HFF-Myc (cell line): Measurements from ENCODE around the gene CDC73.
A peak's percentile ranks its signal among the peaks of the same experiment; 100 is the strongest.

Experiments used
- DNase-seq: peaks from one replicate; pipeline ENCODE4 v3.0.0-alpha.2; 2011; ENCODE audit warnings: low read depth; ENCODE audit errors: extremely low read depth
- H3K4me3 ChIP-seq: replicated peaks from 2 replicates; pipeline ENCODE4 v1.5.1; 2011; ENCODE audit warnings: low read depth, mild to moderate bottlenecking, control low read depth, low read length
- CTCF ChIP-seq: IDR thresholded peaks from 2 replicates; pipeline ENCODE4 v1.5.1; 2012; ENCODE audit warnings: mild to moderate bottlenecking, low read depth, low read length, control low read depth; ENCODE audit errors: missing control alignments

Gene CDC73

DNA sequence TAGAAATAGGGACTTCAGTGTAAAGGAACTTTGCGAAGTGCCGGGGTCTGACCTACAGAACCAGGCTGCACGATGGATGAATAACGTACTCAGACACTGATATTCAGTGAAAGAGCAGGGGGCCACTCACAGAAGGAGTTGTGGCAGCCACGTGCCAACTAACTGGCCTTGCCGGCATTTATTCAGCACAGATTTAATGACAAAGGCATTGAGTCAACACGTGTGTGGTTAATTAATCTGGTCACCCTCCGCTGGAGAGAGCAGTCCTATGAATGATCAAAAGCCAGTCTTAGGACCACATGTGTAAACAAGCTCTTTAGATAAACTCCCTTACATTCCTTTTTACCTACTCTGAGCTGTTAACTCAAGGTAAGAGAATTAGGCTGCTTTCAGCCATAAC lies 70.8 kb downstream of the CDC73 start:
- no peak overlapping the region for H3K4me3 ChIP-seq
- TF ChIP-seq CTCF, result no peak
- DNase-seq, result no peak

DNA sequence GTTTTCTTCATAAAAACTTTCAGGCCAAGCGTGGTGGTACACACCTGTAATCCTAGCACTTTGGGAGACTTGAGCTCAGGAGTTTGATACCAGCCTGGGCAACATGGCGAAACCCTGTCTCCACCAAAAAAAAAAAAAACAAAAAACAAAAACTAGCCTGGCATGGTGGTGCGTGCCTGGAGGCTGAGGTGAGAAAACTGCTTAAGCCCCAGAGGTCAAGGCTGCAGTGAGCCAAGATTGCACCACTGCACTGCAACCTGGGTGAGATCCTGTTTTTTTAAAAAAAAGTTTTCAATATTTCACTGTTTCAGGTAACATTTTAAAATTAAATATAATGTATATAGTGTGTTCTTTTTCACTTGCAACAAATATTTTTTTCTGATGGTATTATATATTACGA lies 78.1 kb downstream of the CDC73 start:
- no peak for DNase-seq
- no peak overlapping the region for H3K4me3 ChIP-seq
- TF ChIP-seq CTCF, result no peak

DNA sequence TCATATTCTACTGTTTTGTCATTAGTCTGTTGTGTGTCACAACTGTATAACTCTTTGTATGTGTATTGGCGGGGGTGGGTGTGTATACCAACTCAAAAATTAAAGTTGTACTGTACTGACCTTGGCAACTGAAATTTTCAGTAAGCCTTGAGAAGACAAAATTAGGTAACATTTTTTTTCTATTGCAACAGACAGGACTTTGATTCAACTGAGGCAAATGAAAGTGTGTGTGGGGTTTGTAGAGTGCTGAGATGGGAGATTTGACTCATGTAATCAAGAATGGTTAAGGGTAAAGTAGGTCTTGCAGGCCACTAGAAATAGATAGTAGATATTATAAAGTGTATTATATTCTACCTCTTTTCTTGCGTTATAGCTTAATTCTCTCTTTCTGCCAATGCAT lies 79.2 kb downstream of the CDC73 start:
- no peak for TF ChIP-seq CTCF
- no peak overlapping the region for H3K4me3 ChIP-seq
- DNase-seq, result no peak

DNA sequence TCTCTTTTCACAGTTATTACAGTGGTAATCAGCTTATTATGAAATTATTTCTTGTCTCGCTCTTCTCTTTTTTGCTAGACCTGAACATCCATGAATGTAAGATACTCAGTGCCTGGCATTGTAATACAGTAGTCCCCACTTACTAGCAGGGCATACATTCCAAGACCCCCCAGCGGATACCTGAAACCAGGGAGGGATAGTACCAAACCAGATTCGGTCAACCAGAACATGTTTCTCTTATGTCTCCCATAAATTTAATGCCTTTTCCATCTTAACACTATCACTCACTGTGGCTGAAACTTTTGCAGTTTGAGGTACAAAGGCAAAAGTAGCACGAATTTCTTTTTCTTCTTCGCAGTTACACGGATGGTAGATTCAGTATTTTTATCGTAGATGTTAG lies 89.2 kb downstream of the CDC73 start:
- H3K4me3 ChIP-seq, result no peak overlapping the region
- no peak for DNase-seq
- TF ChIP-seq CTCF, result no peak

DNA sequence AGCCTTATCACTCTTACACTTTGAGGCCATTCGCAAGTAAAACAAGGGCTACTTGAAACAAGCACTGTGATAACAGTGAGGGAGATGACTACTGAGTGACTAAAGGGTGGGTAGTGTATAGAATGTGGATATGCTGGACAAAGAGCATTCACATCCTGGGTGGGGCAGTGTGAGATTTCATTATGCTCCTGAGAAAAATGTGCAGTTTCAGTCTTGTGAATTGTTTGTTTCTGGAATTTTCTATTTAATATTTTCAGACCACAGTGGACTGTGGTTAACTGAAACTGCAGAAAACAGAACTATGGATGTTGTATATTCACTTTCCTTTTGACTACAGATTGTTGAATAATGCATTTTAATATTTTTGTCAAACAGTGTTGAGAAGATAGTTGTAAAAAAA lies 89.7 kb downstream of the CDC73 start:
- no peak for TF ChIP-seq CTCF
- peak; percentile 4 for DNase-seq
- H3K4me3 ChIP-seq, result no peak overlapping the region

DNA sequence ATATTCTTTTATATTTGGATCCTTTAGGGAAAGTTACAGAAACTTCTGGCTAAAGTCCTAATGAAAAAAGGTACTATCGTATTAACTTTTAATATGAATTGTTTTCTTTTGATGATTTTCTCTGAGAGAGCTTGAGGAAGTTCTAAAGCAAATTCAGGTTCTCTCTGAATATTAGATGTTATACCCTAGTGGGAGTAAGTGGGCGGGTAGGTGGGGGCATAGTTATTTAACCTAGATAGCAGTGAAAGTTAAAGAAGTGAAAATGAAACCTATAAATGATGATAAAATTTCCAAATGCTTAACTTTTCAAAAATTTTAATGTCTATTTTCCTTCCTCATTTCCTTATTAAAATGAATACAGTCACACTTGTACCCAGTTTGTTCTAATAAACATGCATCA lies 90.8 kb downstream of the CDC73 start:
- no peak overlapping the region for H3K4me3 ChIP-seq
- no peak for TF ChIP-seq CTCF
- no peak for DNase-seq

DNA sequence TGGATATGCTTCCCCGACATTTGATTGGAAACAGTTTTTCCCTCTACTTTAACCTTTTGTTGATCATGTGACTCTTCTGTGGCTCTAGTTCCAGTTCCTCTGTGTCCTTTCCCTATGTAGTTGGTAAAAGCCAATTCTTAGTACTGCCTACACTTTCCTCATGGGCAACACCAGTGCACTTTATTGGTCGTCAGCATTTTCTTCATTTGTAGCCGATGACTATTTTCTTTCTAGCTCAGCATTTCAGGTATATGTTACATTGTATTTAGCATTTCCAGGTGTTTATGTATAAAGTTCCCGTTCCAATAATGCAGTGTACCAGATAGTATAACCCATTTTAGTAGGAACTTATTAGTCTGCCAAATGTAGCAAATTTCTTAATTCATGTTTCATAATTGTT lies 92.2 kb downstream of the CDC73 start:
- DNase-seq, result no peak
- H3K4me3 ChIP-seq, result no peak overlapping the region
- TF ChIP-seq CTCF, result no peak
